ENCODE measurements around the gene RFT1. TPM values are rescaled to one million over a fixed set of nuclear protein-coding genes. Genes with fewer than 3 reads are reported as not detected.

RFT1 gene
- total and polyA plus RNA-seq, 2 experiments from 2014 or later, result 11.3 to 13.3 TPM

GRCh38 chr3:53123953-53124352 lies 6.3 kb downstream of the RFT1 start:
- Histone ChIP-seq H3F3A (replicated peaks; ENCODE audit: low read depth) (no peaks in the 10 kb centered on the region; the same call in 1 of the 2 replicates), H3K4me2 (no peak overlapping the region), H3K4me3 (no peak overlapping the region), H3K36me3 (ENCODE audit: insufficient read depth) (peaks cover 21% of the 10 kb centered on the region), H2AFZ (no peak overlapping the region), H4K20me1 (replicated peaks; ENCODE audit: insufficient read depth) (peaks cover 5% of the 10 kb centered on the region; the same call in 1 of the 2 replicates), H3K79me2 (replicated peaks; ENCODE audit: insufficient read depth) (peaks cover 4% of the 10 kb centered on the region; the same call in 1 of the 2 replicates), H3K27ac (ENCODE audit: low read depth) (no peak overlapping the region), H3K27me3 (ENCODE audit: insufficient read depth) (no peaks in the 10 kb centered on the region), H3K4me1 (ENCODE audit: insufficient read depth) (no peaks in the 10 kb centered on the region), H3K9me2 (ENCODE audit: insufficient read depth) (no peaks in the 10 kb centered on the region)
- Mint-ChIP-seq H3K9me3 (no peaks in the 10 kb centered on the region), H3K4me3 (no peak overlapping the region), H3K4me1 (no peaks in the 10 kb centered on the region), H3K27ac (no peak overlapping the region), H3K27me3 (ENCODE audit: insufficient read depth, low read depth, poor library complexity) (peaks cover 2% of the 10 kb centered on the region), H3K36me3 (ENCODE audit: low read depth) (peaks cover 41% of the 10 kb centered on the region)
- DNase-seq (ENCODE audit: low spot score) (no peak), ATAC-seq (no peak)
- TF ChIP-seq JUNB (IDR thresholded peaks at IDR 0.05; ENCODE audit: unreplicated experiment) (no peak), EZH2phosphoT487 (IDR thresholded peaks at IDR 0.05; ENCODE audit: unreplicated experiment) (no peak), REST (IDR thresholded peaks at IDR 0.05; ENCODE audit: unreplicated experiment) (no peak), ZNF114 (CRISPR knock-in tag; IDR thresholded peaks at IDR 0.05) (no peak), NANOG (IDR thresholded peaks at IDR 0.05; ENCODE audit: borderline replicate concordance) (no peak)

DNA sequence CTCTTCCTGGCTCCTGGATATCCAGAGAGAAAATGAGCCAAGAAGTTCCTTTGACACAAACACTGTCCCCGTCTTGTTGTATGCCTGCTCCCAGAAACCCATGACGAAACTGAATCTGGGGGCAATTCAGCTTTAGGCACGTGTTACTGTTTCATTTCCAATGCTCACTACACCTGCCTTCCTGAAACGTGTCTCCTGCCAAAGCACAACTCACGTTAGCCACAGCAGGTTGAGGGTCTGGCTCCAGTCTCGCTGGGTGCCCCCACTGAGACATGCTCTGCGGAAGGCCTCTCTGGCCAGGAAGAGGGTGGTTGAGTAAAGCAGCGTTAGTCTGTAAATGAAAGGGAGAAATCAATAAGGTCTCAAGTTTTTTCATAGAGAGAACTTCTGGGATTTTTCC lies 6.7 kb downstream of the RFT1 start:
- Mint-ChIP-seq H3K27ac (no peak overlapping the region), H3K36me3 (ENCODE audit: low read depth) (peaks cover 43% of the 10 kb centered on the region), H3K27me3 (ENCODE audit: insufficient read depth, low read depth, poor library complexity) (peaks cover 2% of the 10 kb centered on the region), H3K4me3 (no peak overlapping the region), H3K9me3 (no peaks in the 10 kb centered on the region), H3K4me1 (no peaks in the 10 kb centered on the region)
- ATAC-seq, result no peak
- no peak overlapping the region for H2AFZ ChIP-seq
- no peak overlapping the region for H3K4me2 ChIP-seq
- 0 out of 2 replicates have a peak, but pooled peaks cover under 1% of the 10 kb centered on the region for H3K79me2 ChIP-seq (replicated peaks; ENCODE audit: insufficient read depth)
- H3F3A ChIP-seq (replicated peaks; ENCODE audit: low read depth), result no peaks in the 10 kb centered on the region; the same call in 1 of the 2 replicates
- no peak overlapping the region for H3K27ac ChIP-seq (ENCODE audit: low read depth)
- peaks cover 21% of the 10 kb centered on the region for H3K36me3 ChIP-seq (ENCODE audit: insufficient read depth)
- no peak for TF ChIP-seq EZH2phosphoT487 (IDR thresholded peaks at IDR 0.05; ENCODE audit: unreplicated experiment)
- H3K9me2 ChIP-seq (ENCODE audit: insufficient read depth), result no peaks in the 10 kb centered on the region
- H3K27me3 ChIP-seq (ENCODE audit: insufficient read depth), result no peaks in the 10 kb centered on the region
- H4K20me1 ChIP-seq (replicated peaks; ENCODE audit: insufficient read depth), result peaks cover 5% of the 10 kb centered on the region; the same call in 1 of the 2 replicates
- no peaks in the 10 kb centered on the region for H3K4me1 ChIP-seq (ENCODE audit: insufficient read depth)
- DNase-seq (ENCODE audit: low spot score), result no peak
- no peak overlapping the region for H3K4me3 ChIP-seq

DNA sequence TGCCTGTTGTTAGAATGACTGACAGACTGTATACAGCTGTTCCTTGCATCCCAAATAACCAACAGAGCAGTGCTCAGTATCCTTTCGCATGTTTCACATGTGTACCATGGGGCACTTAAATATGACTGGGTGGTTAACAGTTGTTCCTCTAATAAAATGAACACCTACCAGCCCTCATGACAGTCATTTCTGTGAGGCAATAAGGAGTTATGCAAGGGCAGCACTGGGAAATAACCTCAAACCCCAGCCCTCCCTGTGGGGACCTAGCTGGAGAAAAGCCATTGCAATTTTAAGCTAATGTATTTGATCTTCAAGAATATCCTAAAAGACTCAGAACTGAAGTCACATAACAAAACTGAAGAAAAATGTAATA lies 7.3 kb downstream of the RFT1 start:
- H3K9me3 Mint-ChIP-seq, result no peaks in the 10 kb centered on the region
- TF ChIP-seq EZH2phosphoT487 (IDR thresholded peaks at IDR 0.05; ENCODE audit: unreplicated experiment) (no peak), NANOG (IDR thresholded peaks at IDR 0.05; ENCODE audit: borderline replicate concordance) (no peak), ETS1 (IDR thresholded peaks at IDR 0.05) (no peak), ZNF114 (CRISPR knock-in tag; IDR thresholded peaks at IDR 0.05) (no peak), STAT1 (IDR thresholded peaks at IDR 0.05; ENCODE audit: unreplicated experiment) (no peak), CREB1 (CRISPR knock-in tag; IDR thresholded peaks at IDR 0.05; ENCODE audit: low read depth) (no peak)

More for the DNA sequence above, 7.3 kb downstream of the RFT1 start:
- Mint-ChIP-seq H3K27me3 (ENCODE audit: insufficient read depth, low read depth, poor library complexity) (peaks cover 2% of the 10 kb centered on the region), H3K36me3 (ENCODE audit: low read depth) (peaks cover 49% of the 10 kb centered on the region), H3K4me3 (no peak overlapping the region), H3K4me1 (no peaks in the 10 kb centered on the region), H3K27ac (no peak overlapping the region)
- Histone ChIP-seq H3K27me3 (ENCODE audit: insufficient read depth) (no peaks in the 10 kb centered on the region), H2AFZ (no peak overlapping the region), H3K9me2 (ENCODE audit: insufficient read depth) (no peaks in the 10 kb centered on the region), H4K20me1 (replicated peaks; ENCODE audit: insufficient read depth) (peaks cover 5% of the 10 kb centered on the region; the same call in 1 of the 2 replicates), H3F3A (replicated peaks; ENCODE audit: low read depth) (no peaks in the 10 kb centered on the region), H3K4me3 (no peak overlapping the region), H3K27ac (ENCODE audit: low read depth) (no peak overlapping the region), H3K79me2 (replicated peaks; ENCODE audit: insufficient read depth) (no peaks in the 10 kb centered on the region), H3K36me3 (ENCODE audit: insufficient read depth) (peaks cover 22% of the 10 kb centered on the region), H3K4me1 (ENCODE audit: insufficient read depth) (no peaks in the 10 kb centered on the region), H3K4me2 (no peak overlapping the region)
- ATAC-seq (no peak), DNase-seq (ENCODE audit: low spot score) (no peak)
